Retinal pigment epithelial cell (primary cell): ENCODE results near the gene SERPINB8.
"Not testable (repeated sequence)": the region's sequence is repeated elsewhere in the genome, so short reads cannot be mapped to it uniquely, and the experiment has no call there.

Experiments used
- DNase-seq: peaks from one replicate; pipeline ENCODE4 v3.0.0-alpha.2; 2010; ENCODE audit warnings: low read depth
- H3K4me3 ChIP-seq: 2 replicates; pipeline ENCODE4 v1.5.1; 2011; ENCODE audit warnings: mild to moderate bottlenecking, low read length, control low read depth, moderate library complexity
- TF ChIP-seq, protein P1 (sequence below): conservative IDR thresholded peaks from 2 replicates; pipeline ENCODE4 v1.5.1; 2011; ENCODE audit warnings: low read depth, low read length, control low read depth, inconsistent platforms

The SERPINB8 gene

GRCh38 chr18:63936156-63936931 is 33.5 kb upstream of the SERPINB8 start:
- peak overlapping the region; percentile 64 for H3K4me3 ChIP-seq
- peak; percentile 16 for DNase-seq
- TF ChIP-seq, protein P1, sequence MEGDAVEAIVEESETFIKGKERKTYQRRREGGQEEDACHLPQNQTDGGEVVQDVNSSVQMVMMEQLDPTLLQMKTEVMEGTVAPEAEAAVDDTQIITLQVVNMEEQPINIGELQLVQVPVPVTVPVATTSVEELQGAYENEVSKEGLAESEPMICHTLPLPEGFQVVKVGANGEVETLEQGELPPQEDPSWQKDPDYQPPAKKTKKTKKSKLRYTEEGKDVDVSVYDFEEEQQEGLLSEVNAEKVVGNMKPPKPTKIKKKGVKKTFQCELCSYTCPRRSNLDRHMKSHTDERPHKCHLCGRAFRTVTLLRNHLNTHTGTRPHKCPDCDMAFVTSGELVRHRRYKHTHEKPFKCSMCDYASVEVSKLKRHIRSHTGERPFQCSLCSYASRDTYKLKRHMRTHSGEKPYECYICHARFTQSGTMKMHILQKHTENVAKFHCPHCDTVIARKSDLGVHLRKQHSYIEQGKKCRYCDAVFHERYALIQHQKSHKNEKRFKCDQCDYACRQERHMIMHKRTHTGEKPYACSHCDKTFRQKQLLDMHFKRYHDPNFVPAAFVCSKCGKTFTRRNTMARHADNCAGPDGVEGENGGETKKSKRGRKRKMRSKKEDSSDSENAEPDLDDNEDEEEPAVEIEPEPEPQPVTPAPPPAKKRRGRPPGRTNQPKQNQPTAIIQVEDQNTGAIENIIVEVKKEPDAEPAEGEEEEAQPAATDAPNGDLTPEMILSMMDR = peak; percentile 75

GRCh38 chr18:63936932-63937393 is 32.9 kb upstream of the SERPINB8 start:
- TF ChIP-seq, protein P1 = no peak
- H3K4me3 ChIP-seq = peak overlapping the region; percentile 64
- DNase-seq = no peak

DNA sequence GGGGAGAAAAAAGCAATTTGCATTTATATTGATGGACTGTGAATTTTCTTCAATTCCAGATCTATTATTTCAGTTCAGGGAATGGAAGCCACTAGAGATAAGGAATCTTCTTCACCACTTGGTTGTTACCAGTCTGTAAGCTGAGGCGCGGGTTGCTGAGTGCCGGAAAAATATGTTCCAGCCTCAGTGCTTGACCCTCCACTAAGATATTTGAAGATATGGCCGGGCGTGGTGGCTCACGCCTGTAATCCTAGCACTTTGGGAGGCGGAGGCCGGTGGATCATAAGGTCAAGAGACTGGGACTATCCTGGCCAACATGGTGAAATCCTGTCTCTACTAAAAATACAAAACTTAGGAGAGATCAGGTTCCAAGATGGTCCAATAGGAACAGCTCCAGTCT is 29.9 kb upstream of the SERPINB8 start:
- TF ChIP-seq, protein P1 = no peak
- no peak overlapping the region for H3K4me3 ChIP-seq
- DNase-seq = no peak

- not testable (repeated sequence) for H3K4me3 ChIP-seq, DNase-seq
These were observed 29.3 kb upstream of the SERPINB8 start for GRCh38 chr18:63940543-63941050.

GRCh38 chr18:63947051-63947790 is 22.7 kb upstream of the SERPINB8 start:
- no peak overlapping the region for H3K4me3 ChIP-seq
- TF ChIP-seq, protein P1 = no peak
- DNase-seq = no peak

DNA sequence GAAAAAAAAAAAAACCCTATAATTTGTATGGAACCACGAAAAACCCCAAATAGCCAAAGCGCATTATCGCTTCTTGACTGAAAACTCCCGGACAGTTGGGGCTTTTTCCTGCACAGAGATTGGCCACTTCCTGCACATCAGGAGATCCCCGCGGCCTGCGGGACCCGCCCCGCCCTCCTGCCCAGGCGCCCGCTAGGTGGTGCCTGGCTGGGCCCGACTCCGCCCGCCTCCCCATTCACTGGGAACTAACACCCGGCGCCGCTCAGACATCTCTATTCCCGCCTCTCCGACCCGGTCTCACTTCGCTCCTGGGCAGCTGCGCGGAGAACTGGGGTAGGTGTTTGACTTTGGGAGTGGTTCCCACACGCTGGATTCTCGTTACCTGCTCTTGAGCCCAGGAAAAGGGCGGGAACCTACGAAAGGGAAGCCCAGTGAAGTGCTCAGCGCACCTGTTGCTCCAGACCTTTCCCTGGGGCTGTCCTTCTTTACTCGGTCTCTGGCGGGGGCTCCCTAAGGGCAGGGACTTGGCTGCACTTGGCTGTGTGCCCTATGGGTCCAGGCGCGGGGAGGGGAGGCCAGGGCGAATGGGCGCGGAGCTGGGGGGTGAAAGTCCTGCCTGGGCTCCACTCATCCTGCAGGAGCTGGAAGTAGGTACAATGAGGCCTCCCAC is 20.7 kb upstream of the SERPINB8 start, which contains the start of gene HMSD:
HMSD (plus strand) TSS at position 234 of the 670 bp plus-strand sequence. CDS start 4,155 bp downstream, outside the sequence.
- no peak for DNase-seq
- TF ChIP-seq, protein P1 = peak; percentile 53
- H3K4me3 ChIP-seq = peak within 1 kb of the TSS; percentile 56

DNA sequence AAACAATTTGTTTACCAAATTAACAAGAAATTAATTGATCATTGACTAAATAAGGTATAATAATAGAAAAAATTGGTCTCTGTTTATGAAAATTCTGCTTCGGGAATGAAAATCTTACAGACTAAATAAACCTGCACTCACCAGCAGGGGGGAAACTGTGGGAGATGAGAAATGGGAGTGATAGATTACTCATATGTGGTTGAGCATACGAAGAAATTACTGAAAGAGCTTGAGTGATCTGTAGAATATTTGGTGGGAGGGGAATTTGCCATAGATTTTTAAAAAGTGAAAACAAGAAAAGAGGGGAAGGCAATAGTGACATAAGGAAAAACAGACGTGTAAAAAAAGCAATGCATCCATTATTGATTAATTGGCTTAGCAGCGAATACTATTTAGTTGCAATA is 18.6 kb upstream of the SERPINB8 start:
- TF ChIP-seq, protein P1 = peak; percentile 39
- DNase-seq = no peak
- no peak overlapping the region for H3K4me3 ChIP-seq
